Thoracic aorta (tissue), 2 donors: ENCODE measurements around the gene ZFP62. TPM values are rescaled to one million over a fixed set of nuclear protein-coding genes. Genes with fewer than 3 reads are reported as not detected.
"Not testable (repeated sequence)": the region's sequence is repeated elsewhere in the genome, so short reads cannot be mapped to it uniquely, and the experiment has no call there.

ENCODE experiments used
- ATAC-seq: fragments of 150-250 bp; one replicate; pipeline ENCODE4 v1.8.0; 2017; ENCODE audit warnings: low read depth; ENCODE audit not compliant: insufficient number of reproducible peaks, low FRiP score
- DNase-seq: peaks from one replicate; pipeline ENCODE4 v3.0.0-alpha.2; 2020; ENCODE audit warnings: low spot score
- H3K27ac ChIP-seq, 2 donors: fragments of 200-600 bp; sonication (generic); 1 replicate in 1 of 2; 2 replicates in 1 of 2; pipeline ENCODE4 v1.5.1; 2016; ENCODE audit warnings: mild to moderate bottlenecking in 2 of 2, moderate library complexity in 2 of 2
- H3K27me3 ChIP-seq: fragments of 200-600 bp; sonication (generic); replicated peaks from 2 replicates; pipeline ENCODE4 v1.6.0; 2016; ENCODE audit warnings: mild to moderate bottlenecking; ENCODE audit not compliant: insufficient read depth
- H3K36me3 ChIP-seq: fragments of 200-600 bp; sonication (generic); one replicate; pipeline ENCODE4 v1.5.1; 2016
- H3K4me1 ChIP-seq, 2 donors: fragments of 200-600 bp; sonication (generic); 1 replicate in 1 of 2; 2 replicates in 1 of 2; pipeline versions ENCODE4 v1.5.1 to v1.6.0; 2016; ENCODE audit warnings: low read depth in 2 of 2, mild to moderate bottlenecking in 1 of 2; ENCODE audit not compliant: control insufficient read depth in 1 of 2
- H3K4me3 ChIP-seq: fragments of 200-600 bp; sonication (generic); 2 replicates; pipeline ENCODE4 v1.5.1; 2016; ENCODE audit warnings: mild to moderate bottlenecking
- H3K9me3 ChIP-seq: fragments of 200-600 bp; sonication (generic); 2 replicates; pipeline ENCODE4 v1.5.1; 2016
- CTCF ChIP-seq: fragments of 200-600 bp; sonication (generic); IDR thresholded peaks from one replicate; pipeline ENCODE4 v1.5.1; 2019; ENCODE audit warnings: antibody characterized with exemption
- total RNA-seq, 2 donors: library from RNA; depleted of rRNA; stranded (reverse); fragments of >200 nt; gene quantifications; one replicate each; pipeline versions ENCODE4 v1.1.0 to v1.2.3, GENCODE V29; 2016

Gene ZFP62
- total RNA-seq, 2 donors from 2014 or later, result 12.2 to 19.0 TPM

GRCh38 chr5:180829726-180830125 is 31.4 kb downstream of the ZFP62 start:
- Histone ChIP-seq H3K4me1 (peaks cover 27 to 46% of the 10 kb centered on the region in 2 donors), H3K4me3 (peak overlapping the region; percentile 91), H3K27ac (peak overlapping the region; percentile 97 to 98), H3K36me3 (peaks cover 11% of the 10 kb centered on the region), H3K27me3 (no peaks in the 10 kb centered on the region), H3K9me3 (peaks cover 3% of the 10 kb centered on the region)
- no peak for TF ChIP-seq CTCF
- no peak for DNase-seq
- no peak for ATAC-seq

- Histone ChIP-seq H3K27ac (peak overlapping the region; percentile 16 to 98), H3K4me1 (peaks cover 27 to 48% of the 10 kb centered on the region in 2 donors)
- ATAC-seq, result not testable (repeated sequence)
These were observed 32.1 kb downstream of the ZFP62 start for GRCh38 chr5:180828756-180829531.

GRCh38 chr5:180827374-180827773 is 33.7 kb downstream of the ZFP62 start:
- not testable (repeated sequence) for H3K27ac ChIP-seq, DNase-seq, H3K4me3 ChIP-seq, H3K9me3 ChIP-seq, H3K27me3 ChIP-seq, ATAC-seq
- peaks cover 19 to 42% of the 10 kb centered on the region in 2 donors for H3K4me1 ChIP-seq
- peaks cover 11% of the 10 kb centered on the region for H3K36me3 ChIP-seq

More at GRCh38 chr5:180828756-180829531, 32.1 kb downstream of the ZFP62 start:
- H3K27me3 ChIP-seq, DNase-seq, H3K9me3 ChIP-seq: not testable (repeated sequence)
- H3K36me3 ChIP-seq, result peaks cover 11% of the 10 kb centered on the region
- peak overlapping the region; percentile 91 for H3K4me3 ChIP-seq

GRCh38 chr5:180825768-180826525 is 35.1 kb downstream of the ZFP62 start:
- no peak for TF ChIP-seq CTCF
- Histone ChIP-seq H3K27ac (peak overlapping the region in 1 of 2 donors; percentile 48), H3K27me3 (no peaks in the 10 kb centered on the region), H3K9me3 (peaks cover 3% of the 10 kb centered on the region), H3K4me1 (peaks cover 16 to 37% of the 10 kb centered on the region in 2 donors), H3K4me3 (no peak overlapping the region), H3K36me3 (peaks cover 11% of the 10 kb centered on the region)
- ATAC-seq, result peak; percentile 40
- peak; percentile 54 for DNase-seq

GRCh38 chr5:180824630-180825476 is 36.2 kb downstream of the ZFP62 start:
- H3K27ac ChIP-seq, result peak overlapping the region in 1 of 2 donors; percentile 48

More at GRCh38 chr5:180824630-180825476, 36.2 kb downstream of the ZFP62 start:
- TF ChIP-seq CTCF, result no peak
- Histone ChIP-seq H3K4me1 (peaks cover 18 to 39% of the 10 kb centered on the region in 2 donors), H3K27me3 (no peaks in the 10 kb centered on the region), H3K36me3 (peaks cover 8% of the 10 kb centered on the region), H3K9me3 (peaks cover 3% of the 10 kb centered on the region), H3K4me3 (no peak overlapping the region)
- no peak for ATAC-seq
- DNase-seq, result no peak
